GM18868 (cell line): ENCODE results near the gene FBRSL1.

Source experiments
- ATAC-seq: cut with Tn5 transposase; IDR thresholded peaks from one replicate; pipeline ENCODE4 v1.9.1; 2021; ENCODE audit warnings: mild to moderate bottlenecking, moderate library complexity; ENCODE audit not compliant: unreplicated experiment

The FBRSL1 gene

DNA sequence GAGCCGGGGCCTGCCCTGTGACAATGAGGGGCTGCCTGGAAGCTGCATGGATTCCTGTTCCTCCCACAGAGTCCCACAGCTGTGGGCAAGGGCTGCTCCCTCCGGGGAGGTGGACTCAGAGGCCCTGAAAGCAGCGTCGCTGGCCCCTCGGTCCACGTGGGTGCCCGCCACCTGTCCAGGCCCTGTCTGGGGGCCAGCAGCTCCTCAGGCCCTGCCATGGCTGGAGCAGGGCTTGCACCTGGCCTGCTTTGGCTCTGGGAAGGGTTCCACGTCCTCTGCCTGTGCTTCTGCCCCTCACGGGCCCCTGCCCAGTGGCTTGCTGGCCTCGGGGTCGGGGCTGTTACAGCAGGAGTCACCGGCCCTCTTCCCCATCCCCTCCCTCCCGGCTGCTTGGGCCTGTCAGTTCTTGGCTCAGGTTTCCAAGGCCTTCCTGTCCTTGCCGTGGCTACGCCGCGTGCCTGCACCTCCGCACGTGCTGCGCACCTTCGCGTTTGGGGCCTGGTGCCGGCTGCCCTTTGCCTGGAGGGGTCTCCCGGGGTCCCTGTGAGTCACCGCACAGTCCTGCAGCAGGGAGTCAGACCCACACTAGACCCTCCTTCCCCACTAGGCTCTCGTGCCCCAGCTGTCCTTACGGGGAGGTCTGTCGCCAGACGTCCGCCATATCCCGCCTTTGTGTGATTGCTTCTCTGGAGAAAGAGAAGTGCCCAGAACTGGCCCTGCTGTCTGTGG lies 5.8 kb downstream of the FBRSL1 start:
- ATAC-seq, result no peak

DNA sequence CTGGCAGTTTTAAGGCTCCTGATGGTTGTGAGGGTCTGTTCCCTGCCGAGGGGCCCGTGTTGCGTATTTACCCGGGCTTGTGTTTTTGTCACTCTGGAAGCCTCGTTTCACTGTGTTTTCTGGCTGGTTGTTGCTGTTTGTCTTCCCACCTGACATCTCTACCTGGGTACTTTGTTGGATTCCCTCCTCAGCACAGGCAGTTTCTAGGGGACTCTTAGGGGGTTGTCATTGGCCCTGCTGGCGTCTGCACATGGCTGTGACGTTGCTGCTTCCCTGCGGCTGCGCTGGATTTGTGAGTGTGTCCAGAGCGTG lies 6.4 kb downstream of the FBRSL1 start:
- no peak for ATAC-seq

DNA sequence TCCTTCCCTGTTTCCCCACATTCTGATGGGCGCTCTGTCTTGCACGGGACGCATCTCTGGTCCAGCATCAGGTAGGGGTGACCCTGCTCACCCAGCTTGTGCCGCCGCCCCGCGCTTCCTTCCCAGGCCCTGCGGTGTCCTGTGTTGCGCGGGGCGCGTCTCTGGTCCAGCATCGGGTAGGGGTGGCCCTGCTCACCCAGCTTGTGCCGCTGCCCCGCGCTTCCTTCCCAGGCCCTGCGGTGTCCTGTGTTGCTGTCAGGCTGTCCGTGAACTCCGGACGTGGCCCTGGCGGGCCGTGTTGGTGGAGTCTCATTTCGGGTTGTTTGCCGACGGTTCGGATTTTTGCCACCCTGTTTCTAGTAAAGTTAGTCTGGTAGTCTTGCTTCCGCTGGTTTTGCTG lies 6.8 kb downstream of the FBRSL1 start:
- ATAC-seq, result no peak

DNA sequence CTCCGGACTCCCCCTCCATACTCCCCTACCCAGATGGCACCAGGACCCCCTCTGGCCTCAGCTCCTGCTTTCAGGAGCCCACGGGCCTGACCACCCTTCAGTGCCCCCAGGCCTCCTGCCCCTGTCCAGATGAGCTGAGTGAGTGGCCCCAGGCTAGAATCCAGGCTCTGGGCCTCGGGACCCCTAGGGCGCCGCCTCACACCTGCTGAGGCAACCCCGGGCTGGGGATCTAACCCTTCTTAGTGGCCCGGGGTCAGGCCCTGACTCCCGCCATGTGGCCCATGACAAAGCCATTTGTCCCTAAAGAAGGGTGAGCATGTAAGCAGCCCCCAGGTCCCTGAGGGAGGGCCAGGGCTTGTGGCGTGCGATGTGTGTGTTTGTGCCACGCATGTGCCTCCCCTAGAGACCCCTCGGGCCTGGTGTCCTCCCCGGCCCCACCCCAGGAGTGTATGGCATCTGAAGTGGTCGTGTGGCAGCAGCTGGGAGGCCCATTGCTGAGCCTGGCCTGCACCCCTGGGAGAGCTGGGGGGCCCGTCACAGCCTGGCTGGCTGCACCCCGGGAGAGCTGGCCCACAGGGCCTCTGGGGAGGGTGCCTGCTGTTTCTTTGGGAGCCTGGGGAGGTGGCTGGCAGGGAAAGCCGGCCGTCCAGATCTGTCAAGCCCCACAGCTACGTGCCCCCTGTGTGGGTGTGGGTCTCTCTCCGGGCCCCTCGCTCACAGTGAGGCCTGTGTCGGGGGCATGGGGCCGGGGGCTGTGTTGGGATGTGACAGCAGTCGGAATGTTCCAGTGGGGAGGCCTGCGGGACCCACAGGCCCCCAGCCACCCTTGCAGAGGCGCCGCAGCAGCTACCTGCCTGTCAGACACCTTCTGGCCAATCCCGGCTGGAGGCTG lies 7.8 kb downstream of the FBRSL1 start:
- no peak for ATAC-seq

DNA sequence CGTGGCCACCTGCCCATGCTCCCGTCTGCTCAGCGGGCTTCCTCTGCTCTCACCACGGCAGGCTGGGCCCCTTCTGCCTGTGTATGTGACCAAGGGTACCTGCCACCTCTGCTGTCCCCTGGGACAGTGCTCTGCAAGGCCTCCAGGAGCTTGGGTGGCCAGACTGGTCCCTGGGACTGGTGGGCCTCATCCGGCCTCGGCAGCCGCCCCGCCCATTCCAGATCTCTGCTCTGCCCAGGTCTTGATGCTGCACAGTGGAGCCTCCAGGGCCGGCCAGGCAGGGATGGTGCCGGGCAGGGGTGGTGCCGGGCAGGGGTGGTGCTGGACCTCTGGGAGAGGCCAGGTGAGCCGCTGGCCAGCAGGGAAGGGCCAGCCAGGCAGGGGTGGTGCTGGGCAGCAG lies 9.0 kb downstream of the FBRSL1 start:
- ATAC-seq, result no peak

DNA sequence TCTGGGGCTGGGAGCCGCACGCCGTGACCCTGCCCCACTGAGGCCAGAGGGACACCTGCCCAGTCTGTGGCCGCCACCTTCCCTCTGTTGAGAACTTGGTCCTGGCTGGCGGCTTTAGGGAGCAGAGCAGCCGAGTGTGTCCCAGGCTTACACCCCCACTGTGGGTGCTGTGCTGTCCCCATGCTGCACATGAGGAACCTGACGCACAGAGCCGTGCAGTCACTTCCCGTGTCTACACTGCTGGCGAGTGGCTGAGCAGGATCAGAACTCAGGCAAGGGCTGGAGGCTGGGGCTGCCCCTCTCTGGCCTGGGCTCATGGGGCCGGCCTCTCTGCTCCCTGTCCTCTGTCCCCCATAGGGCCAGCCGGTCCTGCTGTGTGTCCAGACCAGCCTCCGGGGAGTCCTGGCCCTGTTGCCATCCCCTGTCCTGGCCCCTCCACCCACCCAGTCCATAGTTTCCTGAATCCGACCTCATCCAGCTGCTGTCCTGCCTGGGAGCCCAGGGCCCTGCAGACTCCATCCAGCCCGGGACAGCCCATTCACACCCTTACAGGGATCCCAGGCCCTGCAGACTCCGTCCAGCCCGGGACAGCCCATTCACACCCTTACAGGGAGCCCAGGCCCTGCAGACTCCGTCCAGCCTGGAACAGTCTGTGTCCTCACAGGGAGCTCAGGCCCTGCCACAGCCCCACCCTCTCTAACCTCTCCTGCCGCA lies 10.3 kb downstream of the FBRSL1 start:
- no peak for ATAC-seq

DNA sequence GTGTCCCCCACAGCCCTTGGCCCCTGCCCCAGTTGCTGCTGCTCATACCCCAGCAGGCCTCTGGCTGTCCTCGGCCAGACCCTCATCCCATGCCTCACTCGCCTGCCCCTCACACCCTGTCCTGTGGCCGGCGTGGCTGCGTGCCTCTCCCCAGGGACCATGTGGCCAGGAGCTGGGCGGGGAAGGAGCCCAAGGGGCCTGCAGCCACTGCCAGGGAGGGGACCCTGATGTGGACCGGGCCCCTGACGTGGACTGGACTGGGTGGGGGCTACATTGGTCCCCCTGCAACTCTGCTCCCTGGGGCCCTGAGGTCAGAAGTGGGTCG lies 10.9 kb downstream of the FBRSL1 start:
- no peak for ATAC-seq

DNA sequence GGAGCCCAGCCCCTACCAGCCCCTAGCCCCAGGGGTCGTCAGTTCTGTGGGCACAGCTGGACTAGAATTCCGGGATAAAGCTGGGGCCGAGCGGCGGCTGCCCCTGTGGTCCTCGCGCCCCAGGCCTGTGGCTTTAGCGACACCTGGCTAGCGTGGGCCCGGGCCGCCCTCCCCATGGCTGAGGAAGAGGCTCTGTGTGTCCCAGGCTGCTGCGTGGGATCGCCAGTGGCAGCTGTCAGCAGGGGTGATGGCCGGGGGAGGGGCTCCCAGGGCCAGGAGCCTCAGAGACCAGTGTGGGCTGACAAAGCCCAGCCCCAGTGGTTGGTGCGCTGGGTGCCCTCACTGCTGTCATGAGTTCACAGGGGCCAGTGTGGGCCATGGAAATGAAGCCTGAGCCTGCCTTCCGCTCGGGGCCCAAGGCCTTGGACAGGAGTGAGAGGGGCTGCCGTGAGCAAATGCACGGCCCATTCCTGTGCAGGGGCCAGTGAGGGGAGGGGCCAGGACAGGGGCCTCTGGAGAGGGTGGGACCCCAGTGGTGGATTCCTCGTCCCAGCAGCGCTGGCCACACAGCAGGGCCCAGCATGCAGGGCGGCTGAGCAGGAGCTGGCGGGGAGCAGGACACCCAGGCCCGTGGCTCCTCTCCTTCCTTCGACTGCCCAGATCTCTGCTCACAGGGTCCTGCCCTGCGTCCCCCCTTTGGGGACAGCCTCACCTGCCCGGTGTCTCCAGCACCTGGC lies 11.4 kb downstream of the FBRSL1 start:
- ATAC-seq, result no peak

DNA sequence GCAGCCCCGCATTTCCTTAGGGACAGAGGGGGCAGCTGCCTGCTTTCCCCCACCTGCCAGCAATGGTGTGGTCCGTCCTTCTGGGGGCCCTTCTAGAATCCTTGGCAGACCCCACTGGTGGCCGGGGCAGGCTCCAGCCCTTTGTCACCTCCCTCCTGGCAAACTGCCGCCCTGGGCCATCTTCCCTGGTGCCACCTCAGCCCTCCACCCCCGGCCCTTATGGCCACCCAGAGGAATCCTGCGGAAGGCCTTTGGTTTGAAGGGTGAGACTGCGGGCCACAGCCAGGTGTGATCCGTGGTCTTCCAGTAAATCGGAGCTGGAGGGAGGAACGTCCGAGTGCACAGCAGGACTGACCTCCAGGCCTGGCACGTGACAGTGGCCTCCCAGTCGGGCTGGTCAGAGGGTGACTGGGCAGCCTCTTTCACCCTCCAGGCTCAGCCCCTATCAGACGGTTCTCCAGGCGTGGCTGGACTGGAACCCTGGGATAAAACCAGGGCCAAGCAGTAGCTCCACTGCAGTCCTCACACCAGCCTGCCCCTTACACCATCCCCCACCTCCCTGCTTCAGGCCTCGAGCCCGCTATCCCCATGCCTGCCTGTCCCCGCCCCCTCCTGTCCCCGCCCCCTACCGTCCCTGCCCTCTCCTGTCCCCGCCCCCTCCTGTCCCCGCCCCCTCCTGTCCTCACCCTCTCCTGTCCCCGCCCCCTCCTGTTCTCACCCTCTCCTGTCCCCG lies 12.4 kb downstream of the FBRSL1 start:
- no peak for ATAC-seq

DNA sequence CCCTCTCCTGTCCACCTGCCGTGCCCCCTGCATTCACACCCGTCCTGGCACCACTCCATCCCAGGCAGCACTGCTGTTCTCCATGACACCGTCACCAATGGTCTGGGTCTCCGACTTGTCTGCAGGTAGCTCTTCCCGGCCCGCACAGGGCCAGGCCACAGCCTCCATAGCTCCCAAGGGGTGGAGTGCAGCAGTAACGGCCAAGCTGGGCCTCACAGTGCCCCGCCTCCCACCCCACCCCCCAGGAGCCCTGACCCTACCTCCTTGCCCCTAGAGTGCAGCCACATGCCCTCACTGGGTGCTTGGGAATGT lies 12.9 kb downstream of the FBRSL1 start:
- ATAC-seq, result no peak

DNA sequence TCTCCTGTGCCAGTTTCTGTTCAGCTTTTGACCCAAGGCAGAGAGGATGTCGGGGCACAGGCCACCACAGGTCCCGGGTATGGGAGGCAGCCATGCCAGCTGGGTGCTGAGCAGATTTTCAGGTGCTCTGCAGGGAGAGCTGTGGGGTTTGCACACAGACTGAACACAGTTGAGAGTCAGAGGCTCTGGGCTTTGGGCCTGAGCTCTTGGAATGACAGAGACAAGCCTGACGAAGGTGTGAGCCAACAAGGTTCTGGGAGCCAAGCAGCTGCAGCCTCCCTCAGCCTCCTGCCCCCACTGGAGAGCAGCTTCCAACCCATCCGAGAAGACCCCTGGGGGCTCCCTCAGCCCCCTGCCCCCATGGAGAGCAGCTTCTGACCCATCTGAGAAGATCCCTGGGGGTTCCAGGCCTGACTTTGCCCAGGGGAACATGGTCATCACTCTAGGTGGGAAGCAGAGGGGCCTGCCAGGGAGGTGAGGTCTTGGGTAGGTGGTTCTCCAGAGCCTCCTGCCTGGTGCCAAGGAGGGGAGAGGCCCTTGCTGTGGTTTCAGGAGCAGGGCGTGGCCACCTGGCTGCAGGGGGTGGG lies 13.8 kb downstream of the FBRSL1 start:
- no peak for ATAC-seq

DNA sequence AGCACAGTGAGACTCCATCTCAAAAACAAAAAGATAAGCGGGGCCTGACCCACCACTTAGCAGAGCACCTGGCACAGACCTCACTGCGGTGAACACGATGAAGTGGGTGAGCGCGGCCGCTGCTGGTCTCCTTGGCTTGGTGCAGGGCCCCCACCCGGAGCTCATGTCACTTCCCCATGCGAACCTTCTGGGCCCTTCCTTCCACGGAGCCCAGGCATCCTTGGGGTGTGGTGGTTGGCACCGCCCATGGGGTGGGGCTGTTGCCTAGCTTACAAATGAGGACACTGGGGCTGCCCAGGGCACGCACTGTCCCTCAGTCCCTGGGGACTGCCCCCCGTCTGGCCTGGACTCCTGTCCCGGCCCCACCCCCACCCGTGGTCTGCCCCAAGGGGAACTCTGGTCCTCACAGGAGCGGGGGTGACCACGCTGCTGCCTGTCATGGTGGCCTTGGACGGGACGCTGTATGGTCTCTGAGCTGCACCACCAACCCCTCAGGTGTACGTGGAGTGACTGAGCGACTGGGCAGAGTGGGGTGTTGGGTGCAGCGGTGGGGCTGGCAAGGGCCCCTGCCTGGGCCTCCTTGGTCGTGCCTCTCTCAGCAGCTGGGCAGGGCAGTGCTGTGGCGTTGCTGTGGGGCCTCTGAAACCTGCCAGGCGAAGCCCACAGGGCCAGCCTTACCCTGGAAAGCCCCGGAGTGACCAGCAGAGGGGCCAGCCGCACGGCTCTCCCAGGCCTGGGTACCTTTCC lies 15.3 kb downstream of the FBRSL1 start:
- no peak for ATAC-seq

DNA sequence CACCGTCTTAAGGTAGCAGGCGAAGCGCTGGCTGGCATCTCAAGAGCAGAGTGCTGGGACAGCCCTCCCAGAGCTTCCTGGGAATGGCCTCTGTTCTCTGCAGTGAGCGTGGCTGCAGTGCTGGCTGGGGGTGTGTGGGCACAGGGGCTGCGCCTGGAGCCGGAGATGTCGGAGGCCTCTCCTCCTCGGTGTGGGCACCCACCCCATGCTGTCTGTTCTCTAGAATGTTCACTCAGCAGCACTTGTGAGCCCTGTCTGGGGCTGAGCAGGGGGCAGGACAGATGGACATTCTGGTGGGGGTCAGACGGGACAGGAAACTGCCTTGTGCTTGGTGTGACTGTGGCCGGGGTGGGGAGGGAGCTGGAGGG lies 15.9 kb downstream of the FBRSL1 start:
- no peak for ATAC-seq

DNA sequence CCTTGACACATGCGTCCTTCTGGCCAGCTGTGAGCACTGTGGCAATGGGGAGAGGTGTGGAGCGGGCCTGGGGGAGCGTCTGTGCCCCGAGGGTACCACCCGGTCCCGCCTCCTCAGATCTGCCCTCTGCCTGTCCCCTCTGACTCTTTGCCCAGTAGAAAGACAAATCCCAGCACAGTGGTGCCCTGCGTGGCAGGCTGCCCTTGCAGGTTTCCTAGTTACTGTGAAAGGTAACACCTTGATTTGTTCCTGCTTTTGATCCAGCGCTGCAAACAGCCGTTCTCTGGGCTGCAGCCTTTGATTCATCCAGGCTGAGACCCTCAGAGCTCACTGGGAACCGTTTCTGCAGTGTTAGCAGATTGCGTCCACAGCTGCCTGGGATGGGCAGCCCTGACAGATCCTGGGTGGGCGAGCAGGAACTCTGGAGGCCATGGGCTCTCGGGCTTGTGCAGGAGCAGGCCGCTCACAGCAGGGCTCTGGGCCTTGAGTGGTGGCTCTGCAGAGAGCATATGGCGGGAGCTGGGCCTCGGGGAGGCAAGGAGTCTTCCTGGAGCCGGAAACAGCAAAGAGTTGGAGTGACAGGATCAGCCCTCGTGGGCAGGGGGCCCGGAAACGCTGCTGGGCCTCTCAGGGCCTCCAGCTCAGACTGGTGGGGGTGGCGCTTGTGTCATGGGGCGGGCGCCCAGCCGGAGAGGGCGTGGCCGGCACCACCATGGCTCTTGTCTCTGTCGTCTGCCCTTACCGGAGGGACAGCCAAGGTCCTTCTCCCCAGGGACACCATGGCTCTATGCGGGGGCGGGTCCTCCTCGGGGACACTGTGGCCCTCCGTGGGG lies 16.6 kb downstream of the FBRSL1 start:
- peak; percentile 75 for ATAC-seq

DNA sequence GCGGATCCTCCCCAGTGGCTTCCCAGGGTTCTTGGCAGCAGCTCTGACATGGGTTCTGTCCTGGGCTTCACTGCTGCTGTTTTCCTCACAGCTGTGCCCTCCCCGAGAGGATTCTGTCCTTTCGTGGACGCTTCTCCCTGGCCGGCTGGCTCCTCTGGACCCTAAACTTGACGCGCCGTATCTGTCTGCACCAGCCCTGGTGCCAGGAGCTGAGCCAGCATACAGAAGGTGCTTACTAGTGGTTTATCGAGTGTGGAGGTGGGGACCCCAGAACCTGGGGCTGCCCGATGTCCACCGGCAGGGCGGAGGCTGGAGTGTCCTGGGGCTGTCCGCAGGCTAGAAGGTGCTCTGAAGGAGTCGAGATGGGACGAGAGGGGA lies 17.2 kb downstream of the FBRSL1 start:
- ATAC-seq, result no peak

DNA sequence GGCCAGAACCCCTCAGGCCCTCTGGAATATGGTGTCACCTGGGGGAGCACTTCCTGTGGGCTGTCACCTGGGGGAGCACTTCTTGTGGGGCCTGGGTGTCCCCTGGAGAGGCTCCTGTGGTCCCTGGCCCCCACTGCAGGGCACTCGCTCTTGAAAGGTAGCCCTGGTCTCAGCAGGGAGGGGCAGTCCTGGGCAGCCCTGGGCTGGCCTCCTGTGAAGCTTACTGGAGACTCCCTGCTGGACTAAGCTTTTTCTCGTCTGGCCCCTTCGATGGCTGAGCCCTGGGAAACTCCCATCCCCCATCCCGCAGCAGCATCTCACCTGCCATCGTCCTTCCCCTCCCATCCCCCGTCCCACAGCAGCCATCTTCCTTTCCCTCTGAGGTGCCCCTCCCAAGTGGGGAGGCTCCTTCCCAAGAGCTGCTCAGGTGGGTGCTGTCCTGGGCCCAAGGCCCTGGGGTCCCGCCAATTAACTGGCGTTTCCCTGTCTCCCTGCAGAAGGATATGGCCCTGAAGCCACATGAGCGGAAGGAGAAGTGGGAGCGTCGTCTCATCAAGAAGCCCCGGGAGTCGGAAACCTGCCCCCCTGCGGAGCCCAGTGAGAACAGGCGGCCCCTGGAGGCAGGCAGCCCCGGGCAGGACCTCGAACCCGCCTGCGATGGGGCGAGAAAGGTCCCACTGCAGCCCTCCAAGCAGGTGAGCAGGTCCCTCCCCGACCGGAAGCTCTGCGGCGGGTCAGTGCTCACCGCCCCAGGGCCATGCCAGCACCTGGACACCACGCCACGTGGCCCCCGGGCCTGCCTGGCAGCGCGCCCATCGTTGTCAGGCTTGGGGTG lies 17.9 kb downstream of the FBRSL1 start:
- ATAC-seq, result no peak

DNA sequence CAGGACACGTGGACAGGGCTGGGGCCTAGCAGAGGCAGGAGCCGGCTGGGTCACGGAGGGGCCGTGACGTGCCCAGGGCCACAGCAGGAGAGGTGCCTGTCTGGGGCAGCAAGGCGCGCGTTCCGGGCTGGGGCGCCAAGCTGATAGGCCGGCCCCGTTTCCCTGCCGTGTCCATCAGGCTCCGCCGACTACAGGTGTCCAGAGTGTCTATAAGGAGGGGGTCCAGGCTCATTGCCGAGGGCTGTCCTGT lies 18.5 kb downstream of the FBRSL1 start:
- ATAC-seq, result no peak
